HEK293 (cell line): Measurements from ENCODE around the gene LUC7L2.

Source experiments
- CTCF ChIA-PET: fragments of 350-600 bp; formaldehyde crosslinking; extraction: SDS; loops from one replicate; lab custom pipeline; 2021; ENCODE audit warnings: antibody characterized with exemption; lab: Yijun Ruan, JAX
- POLR2A ChIA-PET: fragments of 300-600 bp; formaldehyde crosslinking; extraction: SDS; loops from one replicate; lab custom pipeline; 2020; ENCODE audit warnings: antibody characterized with exemption, inconsistent platforms; lab: Yijun Ruan, JAX
- H3K27ac ChIP-seq: fragments of 200-500 bp; sonication (Bioruptor generic); 2 replicates; pipeline ENCODE4 v1.5.1; 2014; ENCODE audit warnings: low read depth, low read length, control low read depth, inconsistent platforms; ENCODE audit errors: extremely low read depth
- H3K36me3 ChIP-seq, 2 experiments: fragments of 200-500 bp in 1 of 2; sonication (Bioruptor generic) in 1 of 2; 1 replicate in 1 of 2; 2 replicates in 1 of 2; pipeline ENCODE4 v1.5.1; 2014 to 2017; ENCODE audit warnings: inconsistent platforms in 2 of 2, low read length in 2 of 2; ENCODE audit not compliant: control insufficient read depth in 2 of 2, insufficient read depth in 1 of 2
- H3K4me1 ChIP-seq: fragments of 200-500 bp; sonication (Bioruptor generic); 2 replicates; pipeline ENCODE4 v1.5.1; 2014; ENCODE audit warnings: mild to moderate bottlenecking, low read length, inconsistent platforms; ENCODE audit not compliant: control insufficient read depth, insufficient read depth
- H3K4me3 ChIP-seq: 2 replicates; pipeline ENCODE4 v1.5.1; 2011; ENCODE audit warnings: low read depth, mild to moderate bottlenecking, control low read depth, low read length, moderate library complexity
- H3K9me3 ChIP-seq: fragments of 200-500 bp; sonication (Bioruptor generic); 2 replicates; pipeline ENCODE4 v1.5.1; 2014; ENCODE audit warnings: low read depth, low read length, inconsistent platforms; ENCODE audit not compliant: control insufficient read depth, insufficient read depth
- GLI4 ChIP-seq: fragments of 450-650 bp; formaldehyde crosslinking; IDR thresholded peaks from 2 replicates; pipeline ENCODE4 v1.5.1; 2016; ENCODE audit warnings: missing biosample characterization, missing genetic modification characterization
- HOXA7 ChIP-seq: sonication (generic); formaldehyde crosslinking; IDR thresholded peaks from 2 replicates; pipeline ENCODE4 v1.8.1; 2022; ENCODE audit warnings: missing genetic modification reagents, borderline replicate concordance
- KLF7 ChIP-seq: fragments of 450-650 bp; formaldehyde crosslinking; IDR thresholded peaks from 2 replicates; pipeline ENCODE4 v1.5.1; 2016; ENCODE audit warnings: missing biosample characterization, missing genetic modification characterization, borderline replicate concordance
- MZF1 ChIP-seq: fragments of 450-650 bp; formaldehyde crosslinking; IDR thresholded peaks from 2 replicates; pipeline ENCODE4 v1.5.1; 2017; ENCODE audit warnings: missing biosample characterization, missing genetic modification characterization, borderline replicate concordance
- YY1 ChIP-seq: fragments of 450-650 bp; formaldehyde crosslinking; IDR thresholded peaks from 2 replicates; pipeline ENCODE4 v1.5.1; 2018; ENCODE audit warnings: missing biosample characterization, missing genetic modification characterization
- ZNF112 ChIP-seq: fragments of 450-650 bp; formaldehyde crosslinking; IDR thresholded peaks from 2 replicates; pipeline ENCODE4 v1.5.0; 2017; ENCODE audit warnings: missing biosample characterization, missing genetic modification characterization
- ZNF2 ChIP-seq: fragments of 450-650 bp; formaldehyde crosslinking; IDR thresholded peaks from 2 replicates; pipeline ENCODE4 v1.5.1; 2016; ENCODE audit warnings: missing biosample characterization, missing genetic modification characterization
- ZNF221 ChIP-seq: fragments of 450-650 bp; formaldehyde crosslinking; IDR thresholded peaks from 2 replicates; pipeline ENCODE4 v1.5.1; 2017; ENCODE audit warnings: missing biosample characterization, missing genetic modification characterization, borderline replicate concordance
- ZNF335 ChIP-seq: fragments of 450-650 bp; formaldehyde crosslinking; conservative IDR thresholded peaks from 2 replicates; pipeline ENCODE4 v1.5.1; 2016; ENCODE audit warnings: missing biosample characterization, missing genetic modification characterization
- ZNF510 ChIP-seq: fragments of 450-650 bp; formaldehyde crosslinking; IDR thresholded peaks from 2 replicates; pipeline ENCODE4 v1.5.1; 2018; ENCODE audit warnings: mild to moderate bottlenecking, missing genetic modification characterization, missing biosample characterization; ENCODE audit not compliant: insufficient replicate concordance
- ZNF830 ChIP-seq: fragments of 450-650 bp; IDR thresholded peaks from 2 replicates; pipeline ENCODE4 v1.5.0; 2018; ENCODE audit warnings: missing biosample characterization, missing genetic modification characterization, low read depth, mild to moderate bottlenecking, moderate library complexity
- ZNF843 ChIP-seq: fragments of 450-650 bp; formaldehyde crosslinking; IDR thresholded peaks from 2 replicates; pipeline ENCODE4 v1.5.1; 2016; ENCODE audit warnings: missing biosample characterization, missing genetic modification characterization
- TF ChIP-seq, protein P1 (sequence below): fragments of 450-650 bp; formaldehyde crosslinking; IDR thresholded peaks from 2 replicates; pipeline ENCODE4 v1.5.1; 2017; ENCODE audit warnings: missing biosample characterization, missing genetic modification characterization
- TF ChIP-seq, protein P2 (sequence below): fragments of 450-650 bp; formaldehyde crosslinking; IDR thresholded peaks from 2 replicates; pipeline ENCODE4 v1.5.1; 2016; ENCODE audit warnings: missing biosample characterization, missing genetic modification characterization
- TF ChIP-seq, protein P3 (sequence below): fragments of 450-650 bp; IDR thresholded peaks from 2 replicates; pipeline ENCODE4 v1.5.1; 2018; ENCODE audit warnings: missing biosample characterization, mild to moderate bottlenecking, missing genetic modification characterization
- TF ChIP-seq, protein P4 (sequence below): fragments of 450-650 bp; formaldehyde crosslinking; IDR thresholded peaks from 2 replicates; pipeline ENCODE4 v1.5.1; 2016; ENCODE audit warnings: missing biosample characterization, missing genetic modification characterization, low read depth
- TF ChIP-seq, protein P5 (sequence below): fragments of 450-650 bp; formaldehyde crosslinking; IDR thresholded peaks from 2 replicates; pipeline ENCODE4 v1.5.1; 2016; ENCODE audit warnings: missing biosample characterization, missing genetic modification characterization, borderline replicate concordance
- TF ChIP-seq, protein P6 (sequence below): fragments of 450-650 bp; formaldehyde crosslinking; IDR thresholded peaks from 2 replicates; pipeline ENCODE4 v1.5.1; 2016; ENCODE audit warnings: missing biosample characterization, missing genetic modification characterization

Gene LUC7L2

DNA sequence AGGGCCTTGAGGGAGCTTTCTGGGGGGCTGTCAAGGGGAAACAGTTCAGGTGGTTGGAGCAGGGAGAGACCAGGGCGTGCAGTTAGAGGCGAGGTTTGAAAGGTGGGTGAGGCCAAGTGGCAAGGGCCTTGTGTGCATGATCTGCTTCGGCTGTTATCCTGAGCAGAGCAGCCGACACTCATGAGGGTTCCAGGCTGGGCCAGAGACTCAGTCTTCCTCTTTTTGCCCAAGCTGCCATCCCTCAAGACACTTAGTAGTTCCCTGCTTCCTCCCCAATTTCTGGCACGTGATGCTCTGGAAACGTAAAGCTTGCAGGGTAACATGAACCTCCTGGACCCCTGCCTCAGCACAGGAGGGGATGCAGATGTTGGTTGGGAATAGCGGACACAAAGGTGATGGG, 79.7 kb downstream of the LUC7L2 start:
- TF ChIP-seq YY1 (tag by site-specific recombination) (no peak), ZNF843 (tag by site-specific recombination) (no peak), GLI4 (tag by site-specific recombination) (no peak), ZNF112 (tag by site-specific recombination) (no peak), ZNF510 (tag by site-specific recombination) (no peak), ZNF221 (no peak), ZNF2 (tag by site-specific recombination) (no peak), HOXA7 (CRISPR knock-in tag) (no peak), ZNF830 (tag by site-specific recombination) (no peak), MZF1 (no peak)
- TF ChIP-seq, protein P1, sequence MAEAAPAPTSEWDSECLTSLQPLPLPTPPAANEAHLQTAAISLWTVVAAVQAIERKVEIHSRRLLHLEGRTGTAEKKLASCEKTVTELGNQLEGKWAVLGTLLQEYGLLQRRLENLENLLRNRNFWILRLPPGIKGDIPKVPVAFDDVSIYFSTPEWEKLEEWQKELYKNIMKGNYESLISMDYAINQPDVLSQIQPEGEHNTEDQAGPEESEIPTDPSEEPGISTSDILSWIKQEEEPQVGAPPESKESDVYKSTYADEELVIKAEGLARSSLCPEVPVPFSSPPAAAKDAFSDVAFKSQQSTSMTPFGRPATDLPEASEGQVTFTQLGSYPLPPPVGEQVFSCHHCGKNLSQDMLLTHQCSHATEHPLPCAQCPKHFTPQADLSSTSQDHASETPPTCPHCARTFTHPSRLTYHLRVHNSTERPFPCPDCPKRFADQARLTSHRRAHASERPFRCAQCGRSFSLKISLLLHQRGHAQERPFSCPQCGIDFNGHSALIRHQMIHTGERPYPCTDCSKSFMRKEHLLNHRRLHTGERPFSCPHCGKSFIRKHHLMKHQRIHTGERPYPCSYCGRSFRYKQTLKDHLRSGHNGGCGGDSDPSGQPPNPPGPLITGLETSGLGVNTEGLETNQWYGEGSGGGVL (tag by site-specific recombination) = no peak
- TF ChIP-seq, protein P2, sequence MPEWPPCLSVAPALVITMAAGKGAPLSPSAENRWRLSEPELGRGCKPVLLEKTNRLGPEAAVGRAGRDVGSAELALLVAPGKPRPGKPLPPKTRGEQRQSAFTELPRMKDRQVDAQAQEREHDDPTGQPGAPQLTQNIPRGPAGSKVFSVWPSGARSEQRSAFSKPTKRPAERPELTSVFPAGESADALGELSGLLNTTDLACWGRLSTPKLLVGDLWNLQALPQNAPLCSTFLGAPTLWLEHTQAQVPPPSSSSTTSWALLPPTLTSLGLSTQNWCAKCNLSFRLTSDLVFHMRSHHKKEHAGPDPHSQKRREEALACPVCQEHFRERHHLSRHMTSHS (tag by site-specific recombination) = no peak
- TF ChIP-seq, protein P3, sequence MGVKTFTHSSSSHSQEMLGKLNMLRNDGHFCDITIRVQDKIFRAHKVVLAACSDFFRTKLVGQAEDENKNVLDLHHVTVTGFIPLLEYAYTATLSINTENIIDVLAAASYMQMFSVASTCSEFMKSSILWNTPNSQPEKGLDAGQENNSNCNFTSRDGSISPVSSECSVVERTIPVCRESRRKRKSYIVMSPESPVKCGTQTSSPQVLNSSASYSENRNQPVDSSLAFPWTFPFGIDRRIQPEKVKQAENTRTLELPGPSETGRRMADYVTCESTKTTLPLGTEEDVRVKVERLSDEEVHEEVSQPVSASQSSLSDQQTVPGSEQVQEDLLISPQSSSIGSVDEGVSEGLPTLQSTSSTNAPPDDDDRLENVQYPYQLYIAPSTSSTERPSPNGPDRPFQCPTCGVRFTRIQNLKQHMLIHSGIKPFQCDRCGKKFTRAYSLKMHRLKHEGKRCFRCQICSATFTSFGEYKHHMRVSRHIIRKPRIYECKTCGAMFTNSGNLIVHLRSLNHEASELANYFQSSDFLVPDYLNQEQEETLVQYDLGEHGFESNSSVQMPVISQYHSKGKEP (tag by site-specific recombination) = no peak
- TF ChIP-seq, all 188 proteins: peak for 0
- Histone ChIP-seq H3K36me3 (peaks cover 0 to 3% of the 10 kb centered on the region in 2 experiments; a peak in 1 of 3 replicates), H3K27ac (no peak overlapping the region), H3K9me3 (no peaks in the 10 kb centered on the region), H3K4me1 (no peaks in the 10 kb centered on the region), H3K4me3 (no peak overlapping the region)
- ChIA-PET POLR2A (interaction anchor here (0.6 kb wide), 1 partner anchor 91 kb away, joined by 5 read pairs; no protein-coding TSS in a partner anchor), CTCF (interaction anchor here (0.6 kb wide), 1 partner anchor 58 kb away, joined by 3 read pairs; no protein-coding TSS in a partner anchor)

DNA sequence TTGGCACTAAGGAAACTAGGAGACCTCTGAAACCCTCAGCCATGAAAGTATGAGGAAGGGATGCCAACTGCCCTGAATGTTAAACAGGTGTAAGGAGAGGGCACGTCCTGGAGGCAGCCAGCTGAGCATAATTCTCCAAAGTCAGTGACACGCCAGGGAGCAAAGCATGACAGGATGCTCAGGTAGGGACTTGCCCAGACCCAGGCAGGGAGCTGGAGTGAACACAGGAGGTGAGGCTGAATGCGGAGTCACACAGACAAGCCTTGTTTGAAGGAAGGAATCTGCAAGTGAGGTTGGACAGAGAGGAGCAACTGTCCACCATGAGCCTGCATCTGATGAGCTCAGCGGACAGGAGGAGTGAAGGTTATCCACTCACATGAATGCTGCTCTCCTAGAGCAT, 82.3 kb downstream of the LUC7L2 start:
- H3K4me1 ChIP-seq = no peaks in the 10 kb centered on the region
- no peaks in the 10 kb centered on the region for H3K36me3 ChIP-seq
- no peak overlapping the region for H3K27ac ChIP-seq
- H3K4me3 ChIP-seq = no peak overlapping the region
- H3K9me3 ChIP-seq = no peaks in the 10 kb centered on the region
- ChIA-PET CTCF (interaction anchor here (1.4 kb wide), 1 partner anchor 559 kb away, joined by 3 read pairs; no protein-coding TSS in a partner anchor), POLR2A (no interaction called here)
- TF ChIP-seq, protein P4, sequence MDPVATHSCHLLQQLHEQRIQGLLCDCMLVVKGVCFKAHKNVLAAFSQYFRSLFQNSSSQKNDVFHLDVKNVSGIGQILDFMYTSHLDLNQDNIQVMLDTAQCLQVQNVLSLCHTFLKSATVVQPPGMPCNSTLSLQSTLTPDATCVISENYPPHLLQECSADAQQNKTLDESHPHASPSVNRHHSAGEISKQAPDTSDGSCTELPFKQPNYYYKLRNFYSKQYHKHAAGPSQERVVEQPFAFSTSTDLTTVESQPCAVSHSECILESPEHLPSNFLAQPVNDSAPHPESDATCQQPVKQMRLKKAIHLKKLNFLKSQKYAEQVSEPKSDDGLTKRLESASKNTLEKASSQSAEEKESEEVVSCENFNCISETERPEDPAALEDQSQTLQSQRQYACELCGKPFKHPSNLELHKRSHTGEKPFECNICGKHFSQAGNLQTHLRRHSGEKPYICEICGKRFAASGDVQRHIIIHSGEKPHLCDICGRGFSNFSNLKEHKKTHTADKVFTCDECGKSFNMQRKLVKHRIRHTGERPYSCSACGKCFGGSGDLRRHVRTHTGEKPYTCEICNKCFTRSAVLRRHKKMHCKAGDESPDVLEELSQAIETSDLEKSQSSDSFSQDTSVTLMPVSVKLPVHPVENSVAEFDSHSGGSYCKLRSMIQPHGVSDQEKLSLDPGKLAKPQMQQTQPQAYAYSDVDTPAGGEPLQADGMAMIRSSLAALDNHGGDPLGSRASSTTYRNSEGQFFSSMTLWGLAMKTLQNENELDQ = no peak
- TF ChIP-seq ZNF830 (tag by site-specific recombination) (no peak), KLF7 (tag by site-specific recombination) (no peak), ZNF335 (no peak)
- TF ChIP-seq, protein P5, sequence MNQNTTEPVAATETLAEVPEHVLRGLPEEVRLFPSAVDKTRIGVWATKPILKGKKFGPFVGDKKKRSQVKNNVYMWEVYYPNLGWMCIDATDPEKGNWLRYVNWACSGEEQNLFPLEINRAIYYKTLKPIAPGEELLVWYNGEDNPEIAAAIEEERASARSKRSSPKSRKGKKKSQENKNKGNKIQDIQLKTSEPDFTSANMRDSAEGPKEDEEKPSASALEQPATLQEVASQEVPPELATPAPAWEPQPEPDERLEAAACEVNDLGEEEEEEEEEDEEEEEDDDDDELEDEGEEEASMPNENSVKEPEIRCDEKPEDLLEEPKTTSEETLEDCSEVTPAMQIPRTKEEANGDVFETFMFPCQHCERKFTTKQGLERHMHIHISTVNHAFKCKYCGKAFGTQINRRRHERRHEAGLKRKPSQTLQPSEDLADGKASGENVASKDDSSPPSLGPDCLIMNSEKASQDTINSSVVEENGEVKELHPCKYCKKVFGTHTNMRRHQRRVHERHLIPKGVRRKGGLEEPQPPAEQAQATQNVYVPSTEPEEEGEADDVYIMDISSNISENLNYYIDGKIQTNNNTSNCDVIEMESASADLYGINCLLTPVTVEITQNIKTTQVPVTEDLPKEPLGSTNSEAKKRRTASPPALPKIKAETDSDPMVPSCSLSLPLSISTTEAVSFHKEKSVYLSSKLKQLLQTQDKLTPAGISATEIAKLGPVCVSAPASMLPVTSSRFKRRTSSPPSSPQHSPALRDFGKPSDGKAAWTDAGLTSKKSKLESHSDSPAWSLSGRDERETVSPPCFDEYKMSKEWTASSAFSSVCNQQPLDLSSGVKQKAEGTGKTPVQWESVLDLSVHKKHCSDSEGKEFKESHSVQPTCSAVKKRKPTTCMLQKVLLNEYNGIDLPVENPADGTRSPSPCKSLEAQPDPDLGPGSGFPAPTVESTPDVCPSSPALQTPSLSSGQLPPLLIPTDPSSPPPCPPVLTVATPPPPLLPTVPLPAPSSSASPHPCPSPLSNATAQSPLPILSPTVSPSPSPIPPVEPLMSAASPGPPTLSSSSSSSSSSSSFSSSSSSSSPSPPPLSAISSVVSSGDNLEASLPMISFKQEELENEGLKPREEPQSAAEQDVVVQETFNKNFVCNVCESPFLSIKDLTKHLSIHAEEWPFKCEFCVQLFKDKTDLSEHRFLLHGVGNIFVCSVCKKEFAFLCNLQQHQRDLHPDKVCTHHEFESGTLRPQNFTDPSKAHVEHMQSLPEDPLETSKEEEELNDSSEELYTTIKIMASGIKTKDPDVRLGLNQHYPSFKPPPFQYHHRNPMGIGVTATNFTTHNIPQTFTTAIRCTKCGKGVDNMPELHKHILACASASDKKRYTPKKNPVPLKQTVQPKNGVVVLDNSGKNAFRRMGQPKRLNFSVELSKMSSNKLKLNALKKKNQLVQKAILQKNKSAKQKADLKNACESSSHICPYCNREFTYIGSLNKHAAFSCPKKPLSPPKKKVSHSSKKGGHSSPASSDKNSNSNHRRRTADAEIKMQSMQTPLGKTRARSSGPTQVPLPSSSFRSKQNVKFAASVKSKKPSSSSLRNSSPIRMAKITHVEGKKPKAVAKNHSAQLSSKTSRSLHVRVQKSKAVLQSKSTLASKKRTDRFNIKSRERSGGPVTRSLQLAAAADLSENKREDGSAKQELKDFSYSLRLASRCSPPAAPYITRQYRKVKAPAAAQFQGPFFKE (tag by site-specific recombination) = no peak
- TF ChIP-seq, protein P6, sequence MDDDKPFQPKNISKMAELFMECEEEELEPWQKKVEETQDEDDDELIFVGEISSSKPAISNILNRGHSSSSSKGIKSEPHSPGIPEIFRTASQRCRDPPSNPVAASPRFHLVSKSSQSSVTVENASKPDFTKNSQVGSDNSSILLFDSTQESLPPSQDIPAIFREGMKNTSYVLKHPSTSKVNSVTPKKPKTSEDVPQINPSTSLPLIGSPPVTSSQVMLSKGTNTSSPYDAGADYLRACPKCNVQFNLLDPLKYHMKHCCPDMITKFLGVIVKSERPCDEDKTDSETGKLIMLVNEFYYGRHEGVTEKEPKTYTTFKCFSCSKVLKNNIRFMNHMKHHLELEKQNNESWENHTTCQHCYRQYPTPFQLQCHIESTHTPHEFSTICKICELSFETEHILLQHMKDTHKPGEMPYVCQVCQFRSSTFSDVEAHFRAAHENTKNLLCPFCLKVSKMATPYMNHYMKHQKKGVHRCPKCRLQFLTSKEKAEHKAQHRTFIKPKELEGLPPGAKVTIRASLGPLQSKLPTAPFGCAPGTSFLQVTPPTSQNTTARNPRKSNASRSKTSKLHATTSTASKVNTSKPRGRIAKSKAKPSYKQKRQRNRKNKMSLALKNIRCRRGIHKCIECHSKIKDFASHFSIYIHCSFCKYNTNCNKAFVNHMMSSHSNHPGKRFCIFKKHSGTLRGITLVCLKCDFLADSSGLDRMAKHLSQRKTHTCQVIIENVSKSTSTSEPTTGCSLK (tag by site-specific recombination) = no peak
